RWPE1 (cell line): ENCODE results near the gene AKAP13.

Experiments
- CTCF ChIA-PET: fragments of 350-600 bp; sonication (Branson Sonifier 250); formaldehyde crosslinking; extraction: SDS; loops from one replicate; lab custom pipeline; 2021; lab: Yijun Ruan, JAX
- POLR2A ChIA-PET: fragments of 400-600 bp; formaldehyde crosslinking; extraction: SDS; loops from one replicate; lab custom pipeline; 2020; ENCODE audit warnings: antibody characterized with exemption; ENCODE audit not compliant: low non-redundant PET; lab: Yijun Ruan, JAX
- DNase-seq: peaks from one replicate; pipeline ENCODE4 v3.0.0; 2012; ENCODE audit warnings: low spot score
- H3K27ac ChIP-seq: fragments of 450-650 bp; 2 replicates; pipeline ENCODE4 v1.5.1; 2017
- CTCF ChIP-seq: fragments of 450-650 bp; conservative IDR thresholded peaks from 2 replicates; pipeline ENCODE4 v1.5.1; 2017; ENCODE audit warnings: low read depth, mild to moderate bottlenecking

Gene AKAP13

GRCh38 chr15:85398822-85399221 is 18.4 kb downstream of the AKAP13 start:
- DNase-seq = no peak
- no peak overlapping the region for H3K27ac ChIP-seq
- TF ChIP-seq CTCF = no peak
- POLR2A ChIA-PET = no interaction called here
- CTCF ChIA-PET = no interaction called here

- no peak for TF ChIP-seq CTCF
- no peak for DNase-seq
- ChIA-PET POLR2A (no interaction called here), CTCF (no interaction called here)
- no peak overlapping the region for H3K27ac ChIP-seq
Measured at GRCh38 chr15:85399627-85400026, 19.2 kb downstream of the AKAP13 start.

GRCh38 chr15:85400606-85401005 is 20.2 kb downstream of the AKAP13 start:
- POLR2A ChIA-PET = no interaction called here

GRCh38 chr15:85401108-85401774 is 20.8 kb downstream of the AKAP13 start:
- CTCF ChIA-PET = no interaction called here
- no peak overlapping the region for H3K27ac ChIP-seq
- POLR2A ChIA-PET = no interaction called here
- DNase-seq = no peak
- no peak for TF ChIP-seq CTCF

More at GRCh38 chr15:85400606-85401005, 20.2 kb downstream of the AKAP13 start:
- TF ChIP-seq CTCF = no peak
- no peak overlapping the region for H3K27ac ChIP-seq
- no peak for DNase-seq
- CTCF ChIA-PET = interaction anchor here (0.7 kb wide), 2 partner anchors 11 to 104 kb away, joined by 3 to 4 read pairs; no protein-coding TSS in a partner anchor

GRCh38 chr15:85402195-85402881 is 21.9 kb downstream of the AKAP13 start:
- ChIA-PET CTCF (interaction anchor here (0.7 kb wide), 1 partner anchor 66 kb away, joined by 4 read pairs; no protein-coding TSS in a partner anchor), POLR2A (no interaction called here)
- H3K27ac ChIP-seq = no peak overlapping the region
- no peak for DNase-seq
- TF ChIP-seq CTCF = no peak

GRCh38 chr15:85403745-85404144 is 23.3 kb downstream of the AKAP13 start:
- CTCF ChIA-PET = interaction anchor here (1.5 kb wide), 1 partner anchor 86 kb away, joined by 3 read pairs; no protein-coding TSS in a partner anchor
- peak overlapping the region; percentile 62 for H3K27ac ChIP-seq
- no peak for TF ChIP-seq CTCF
- DNase-seq = no peak
- POLR2A ChIA-PET = interaction anchor here (0.7 kb wide), 1 partner anchor 25 kb away, joined by 5 read pairs; no protein-coding TSS in a partner anchor
